ENCODE data around the gene OTULIN. TPM values are rescaled to one million over a fixed set of nuclear protein-coding genes. Genes with fewer than 3 reads are reported as not detected.

The OTULIN gene
- total and polyA plus RNA-seq, 2 of the 8 experiments (the other 6 are each of a cell fraction or from before 2014, with no cell fraction given): 5.2 to 34.8 TPM

DNA sequence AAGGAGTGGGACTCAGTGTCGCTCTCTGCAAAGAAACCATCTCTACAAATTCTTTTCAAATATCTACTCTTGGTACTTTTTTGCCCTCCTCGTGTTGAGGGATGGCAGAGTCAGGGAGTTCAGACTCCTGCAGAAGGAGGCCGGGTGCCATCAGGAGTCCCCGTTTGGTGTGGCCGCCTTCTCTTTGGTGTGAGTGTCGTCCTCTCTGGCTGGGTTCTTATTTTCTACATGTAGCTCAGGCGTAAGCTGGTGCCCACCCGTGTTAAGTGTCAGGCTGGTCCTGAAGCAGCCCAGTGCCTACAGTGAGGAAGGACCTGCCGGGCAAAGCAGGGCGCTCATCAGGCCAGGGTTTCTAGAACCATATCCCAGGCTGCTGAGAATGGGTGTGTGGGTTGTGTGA is 37.0 kb downstream of the OTULIN start:
- H3K4me1 ChIP-seq (replicated peaks in 1 of 4; ENCODE audit: control insufficient read depth in 3 of 4, insufficient read depth in 4 of 4, low read length in 3 of 4): no peaks in the 10 kb centered on the region
- no peak overlapping the region for H4K91ac ChIP-seq (replicated peaks; ENCODE audit: insufficient read length, low read length)
- no peak overlapping the region for H3K23ac ChIP-seq (ENCODE audit: insufficient read length)
- no peak overlapping the region for H3K4me3 ChIP-seq (ENCODE audit: extremely low read depth in 1 of 4, insufficient read depth in 2 of 4, low read depth in 3 of 4, low read length in 4 of 4)
- no peak overlapping the region for H2AK5ac ChIP-seq (ENCODE audit: low read depth, low read length)
- WGBS, 2 experiments (ENCODE audit: extremely low coverage in 1 of 2, insufficient coverage in 1 of 2, insufficient read length in 1 of 2, insufficient replicate concordance in 2 of 2, low coverage in 1 of 2, low lambda C conversion rate in 2 of 2, missing lambda C conversion rate in 1 of 2): 88% methylated on average over 10 of the region's 10 CpGs; no CpG with 5 or more reads in 1 of the 2 experiments
- no peak overlapping the region for H2BK120ac ChIP-seq (replicated peaks; ENCODE audit: low read depth, low read length)
- H4K20me1 ChIP-seq (replicated peaks in 1 of 2; ENCODE audit: control insufficient read depth in 1 of 2, insufficient read depth in 2 of 2, low read length in 2 of 2): peaks cover 0 to 3% of the 10 kb centered on the region in 2 experiments
- peaks cover 0 to 8% (median 3%) of the 10 kb centered on the region in 4 experiments; a peak in 4 of 8 replicates for H3K36me3 ChIP-seq (ENCODE audit: control insufficient read depth in 2 of 4, insufficient read depth in 4 of 4, low read length in 3 of 4)
- ChIA-PET CTCF (ENCODE audit: partially characterized antibody) (interaction anchor here (2.1 to 3.1 kb wide), 2 partner anchors 16 to 26 kb away, joined by 13 read pairs; no protein-coding TSS in a partner anchor), POLR2A (ENCODE audit: partially characterized antibody) (no interaction called here)
- no peak overlapping the region for H2BK15ac ChIP-seq (ENCODE audit: low read length)
- H4K5ac ChIP-seq (ENCODE audit: insufficient read length, low read depth, low read length): no peak overlapping the region
- no peak overlapping the region for H3K4me2 ChIP-seq (ENCODE audit: insufficient read depth in 1 of 2, low read depth in 2 of 2, low read length in 2 of 2)
- no peak overlapping the region for H3K4ac ChIP-seq (replicated peaks; ENCODE audit: insufficient read length, low read depth, low read length)
- H3K79me1 ChIP-seq (ENCODE audit: low read depth, low read length): no peaks in the 10 kb centered on the region
- H3K9me3 ChIP-seq (ENCODE audit: insufficient read depth in 2 of 2, low read depth in 1 of 2, low read length in 1 of 2): no peaks in the 10 kb centered on the region
- H3K27me3 ChIP-seq (replicated peaks in 1 of 4; ENCODE audit: control insufficient read depth in 3 of 4, extremely low read depth in 1 of 4, insufficient read depth in 3 of 4, low read length in 3 of 4): peaks cover 0 to 3% (median 0%) of the 10 kb centered on the region in 4 experiments; a peak in 1 of 7 replicates
- no peak overlapping the region for H2BK5ac ChIP-seq (ENCODE audit: low read depth, low read length)
- no peak for DNase-seq (ENCODE audit: low read depth in 1 of 2, low spot score in 2 of 2)
- no peak overlapping the region for H4K8ac ChIP-seq (ENCODE audit: extremely low read depth, insufficient read depth, low read length)
- no peak overlapping the region for H3K14ac ChIP-seq (ENCODE audit: insufficient read length)
- H2AFZ ChIP-seq (ENCODE audit: low read length): no peak overlapping the region
- no peak for FAIRE-seq
- no peak overlapping the region for H3K56ac ChIP-seq (replicated peaks; ENCODE audit: insufficient read length, low read depth, low read length)
- H2BK12ac ChIP-seq (ENCODE audit: low read depth, low read length): no peak overlapping the region
- no peaks in the 10 kb centered on the region for H3K23me2 ChIP-seq (ENCODE audit: low read depth, low read length)
- H3K18ac ChIP-seq (ENCODE audit: extremely low read depth, low read length): no peak overlapping the region
- H3K27ac ChIP-seq (ENCODE audit: low read depth, low read length): no peak overlapping the region
- no peak overlapping the region for H3K9ac ChIP-seq (replicated peaks in 1 of 4; ENCODE audit: extremely low read depth in 1 of 4, low read depth in 3 of 4, low read length in 3 of 4)
- H3K79me2 ChIP-seq (ENCODE audit: control insufficient read depth in 1 of 2, insufficient read depth in 2 of 2, low read length in 2 of 2): no peaks in the 10 kb centered on the region
- no peak overlapping the region for H2BK20ac ChIP-seq (ENCODE audit: low read length)
- no peak for TF ChIP-seq EP300 (IDR thresholded peaks at IDR 0.05; ENCODE audit: borderline replicate concordance in 1 of 2, low read depth in 2 of 2, low read length in 2 of 2)
- TF ChIP-seq RNF2 (IDR thresholded peaks at IDR 0.05; ENCODE audit: borderline replicate concordance, low read depth, low read length, missing control alignments, poor library complexity, severe bottlenecking): no peak
- no peak for TF ChIP-seq BACH1 (IDR thresholded peaks at IDR 0.05; ENCODE audit: low read length)
- TF ChIP-seq SIX5 (IDR thresholded peaks at IDR 0.05; ENCODE audit: low read depth, low read length): no peak
- TF ChIP-seq, protein P1, sequence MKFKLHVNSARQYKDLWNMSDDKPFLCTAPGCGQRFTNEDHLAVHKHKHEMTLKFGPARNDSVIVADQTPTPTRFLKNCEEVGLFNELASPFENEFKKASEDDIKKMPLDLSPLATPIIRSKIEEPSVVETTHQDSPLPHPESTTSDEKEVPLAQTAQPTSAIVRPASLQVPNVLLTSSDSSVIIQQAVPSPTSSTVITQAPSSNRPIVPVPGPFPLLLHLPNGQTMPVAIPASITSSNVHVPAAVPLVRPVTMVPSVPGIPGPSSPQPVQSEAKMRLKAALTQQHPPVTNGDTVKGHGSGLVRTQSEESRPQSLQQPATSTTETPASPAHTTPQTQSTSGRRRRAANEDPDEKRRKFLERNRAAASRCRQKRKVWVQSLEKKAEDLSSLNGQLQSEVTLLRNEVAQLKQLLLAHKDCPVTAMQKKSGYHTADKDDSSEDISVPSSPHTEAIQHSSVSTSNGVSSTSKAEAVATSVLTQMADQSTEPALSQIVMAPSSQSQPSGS (IDR thresholded peaks at IDR 0.05; ENCODE audit: low read length): no peak
- TF ChIP-seq ZNF274 (IDR thresholded peaks at IDR 0.05; ENCODE audit: borderline replicate concordance, extremely low read depth, low read length): no peak
- no peak for TF ChIP-seq HDAC6 (IDR thresholded peaks at IDR 0.05; ENCODE audit: low read depth, low read length)
- TF ChIP-seq SIRT6 (IDR thresholded peaks at IDR 0.05; ENCODE audit: low read length): no peak
- TF ChIP-seq YY1 (IDR thresholded peaks at IDR 0.05; ENCODE audit: low read depth, low read length): no peak
- TF ChIP-seq NRF1 (IDR thresholded peaks at IDR 0.05; ENCODE audit: low read depth, low read length): no peak
- TF ChIP-seq SIN3A (conservative IDR thresholded peaks at IDR 0.05 in 1 of 2, IDR thresholded peaks at IDR 0.05 in 1 of 2; ENCODE audit: low read depth in 1 of 2, low read length in 2 of 2): no peak
- no peak for TF ChIP-seq TAF1 (IDR thresholded peaks at IDR 0.05; ENCODE audit: low read depth, low read length)
